Fibroblast of villous mesenchyme (primary cell): ENCODE measurements around the gene CDHR1. TPM values are rescaled to one million over a fixed set of nuclear protein-coding genes. Genes with fewer than 3 reads are reported as not detected.

ENCODE experiments used
- DNase-seq: peaks from one replicate; pipeline ENCODE4 v3.0.0-alpha.2; 2010; ENCODE audit warnings: low read depth
- H3K4me3 ChIP-seq: 2 replicates; pipeline ENCODE4 v1.5.1; 2011; ENCODE audit warnings: low read depth, mild to moderate bottlenecking, low read length
- CTCF ChIP-seq: IDR thresholded peaks from 2 replicates; pipeline ENCODE4 v1.5.1; 2012; ENCODE audit warnings: low read depth, mild to moderate bottlenecking, low read length; ENCODE audit not compliant: insufficient read depth
- total RNA-seq: library from RNA; depleted of rRNA; stranded (reverse); fragments of >200 nt; gene quantifications from 2 replicates; pipeline ENCODE4 v1.2.3, GENCODE V29; 2012

Gene CDHR1
- total RNA-seq, 1 donor: 0.43 TPM

GRCh38 chr10:84233940-84234339 lies 39.6 kb downstream of the CDHR1 start:
- no peak for TF ChIP-seq CTCF
- no peak for DNase-seq
- H3K4me3 ChIP-seq: no peak overlapping the region

GRCh38 chr10:84234479-84234878 lies 40.1 kb downstream of the CDHR1 start:
- H3K4me3 ChIP-seq: no peak overlapping the region
- DNase-seq: no peak
- no peak for TF ChIP-seq CTCF

- no peak for TF ChIP-seq CTCF
- no peak overlapping the region for H3K4me3 ChIP-seq
- DNase-seq: no peak
Observed at GRCh38 chr10:84235096-84235495, 40.8 kb downstream of the CDHR1 start.

GRCh38 chr10:84236807-84237198 lies 42.5 kb downstream of the CDHR1 start:
- no peak for TF ChIP-seq CTCF

GRCh38 chr10:84237199-84238051 lies 43.1 kb downstream of the CDHR1 start:
- no peak overlapping the region for H3K4me3 ChIP-seq
- DNase-seq: no peak

More at GRCh38 chr10:84236807-84237198, 42.5 kb downstream of the CDHR1 start:
- no peak overlapping the region for H3K4me3 ChIP-seq
- no peak for DNase-seq

GRCh38 chr10:84238909-84239308 lies 44.6 kb downstream of the CDHR1 start:
- no peak overlapping the region for H3K4me3 ChIP-seq
- no peak for DNase-seq
- no peak for TF ChIP-seq CTCF

More at GRCh38 chr10:84237199-84238051, 43.1 kb downstream of the CDHR1 start:
- TF ChIP-seq CTCF: peak; percentile 28

- TF ChIP-seq CTCF: no peak
- DNase-seq: no peak
- H3K4me3 ChIP-seq: no peak within 1 kb of the TSS
Observed at GRCh38 chr10:84241185-84241790, 47.0 kb downstream of the CDHR1 start, which contains the start of gene LRIT1. LRIT1 (minus strand) TSS chr10:84241546; CDS start chr10:84241439, 107 bp downstream.
